Omental fat pad (tissue), 4 donors: ENCODE results near the gene EIF4B. TPM values are rescaled to one million over a fixed set of nuclear protein-coding genes. Genes with fewer than 3 reads are reported as not detected.

Experiments used
- ATAC-seq: fragments of 150-250 bp; one replicate; pipeline ENCODE4 v1.9.1; 2016; ENCODE audit warnings: mild to moderate bottlenecking, moderate library complexity; ENCODE audit not compliant: low FRiP score
- DNase-seq: peaks from one replicate; pipeline ENCODE4 v3.0.0-alpha.2; 2019; ENCODE audit warnings: low spot score
- total RNA-seq, 4 donors: library from RNA; depleted of rRNA; stranded (reverse); fragments of >200 nt; gene quantifications; one replicate each; pipeline ENCODE4 v1.1.0, GENCODE V29; 2016
- TF ChIP-seq, protein P1 (sequence below), 3 donors: fragments of 450-650 bp; IDR thresholded peaks; one replicate each; pipeline ENCODE4 v1.5.1; 2016 to 2017; ENCODE audit warnings: antibody characterized with exemption in 3 of 3, mild to moderate bottlenecking in 3 of 3, moderate library complexity in 2 of 3

The EIF4B gene
- total RNA-seq, 4 donors from 2014 or later, result 449 to 633 (median 553) TPM

DNA sequence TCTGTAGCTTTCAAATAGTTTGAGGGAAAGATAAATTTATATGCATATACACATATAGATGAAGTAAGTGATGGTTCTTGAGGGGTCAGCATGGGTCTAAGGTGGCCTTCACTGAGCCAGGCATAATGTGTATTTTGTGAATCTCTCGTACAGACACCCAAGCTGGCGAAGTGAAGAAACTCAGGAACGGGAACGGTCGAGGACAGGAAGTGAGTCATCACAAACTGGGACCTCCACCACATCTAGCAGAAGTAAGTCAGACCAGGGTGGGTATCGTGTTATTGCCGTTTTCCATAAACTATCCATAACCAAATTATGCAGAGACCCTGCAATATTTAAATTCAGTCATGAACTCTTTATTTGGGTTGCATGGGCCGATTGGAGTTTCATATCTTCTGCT lies 28.2 kb downstream of the EIF4B start:
- DNase-seq, result no peak
- ATAC-seq, result no peak
- TF ChIP-seq, protein P1, sequence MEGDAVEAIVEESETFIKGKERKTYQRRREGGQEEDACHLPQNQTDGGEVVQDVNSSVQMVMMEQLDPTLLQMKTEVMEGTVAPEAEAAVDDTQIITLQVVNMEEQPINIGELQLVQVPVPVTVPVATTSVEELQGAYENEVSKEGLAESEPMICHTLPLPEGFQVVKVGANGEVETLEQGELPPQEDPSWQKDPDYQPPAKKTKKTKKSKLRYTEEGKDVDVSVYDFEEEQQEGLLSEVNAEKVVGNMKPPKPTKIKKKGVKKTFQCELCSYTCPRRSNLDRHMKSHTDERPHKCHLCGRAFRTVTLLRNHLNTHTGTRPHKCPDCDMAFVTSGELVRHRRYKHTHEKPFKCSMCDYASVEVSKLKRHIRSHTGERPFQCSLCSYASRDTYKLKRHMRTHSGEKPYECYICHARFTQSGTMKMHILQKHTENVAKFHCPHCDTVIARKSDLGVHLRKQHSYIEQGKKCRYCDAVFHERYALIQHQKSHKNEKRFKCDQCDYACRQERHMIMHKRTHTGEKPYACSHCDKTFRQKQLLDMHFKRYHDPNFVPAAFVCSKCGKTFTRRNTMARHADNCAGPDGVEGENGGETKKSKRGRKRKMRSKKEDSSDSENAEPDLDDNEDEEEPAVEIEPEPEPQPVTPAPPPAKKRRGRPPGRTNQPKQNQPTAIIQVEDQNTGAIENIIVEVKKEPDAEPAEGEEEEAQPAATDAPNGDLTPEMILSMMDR (IDR thresholded peaks at IDR 0.05), result no peak

DNA sequence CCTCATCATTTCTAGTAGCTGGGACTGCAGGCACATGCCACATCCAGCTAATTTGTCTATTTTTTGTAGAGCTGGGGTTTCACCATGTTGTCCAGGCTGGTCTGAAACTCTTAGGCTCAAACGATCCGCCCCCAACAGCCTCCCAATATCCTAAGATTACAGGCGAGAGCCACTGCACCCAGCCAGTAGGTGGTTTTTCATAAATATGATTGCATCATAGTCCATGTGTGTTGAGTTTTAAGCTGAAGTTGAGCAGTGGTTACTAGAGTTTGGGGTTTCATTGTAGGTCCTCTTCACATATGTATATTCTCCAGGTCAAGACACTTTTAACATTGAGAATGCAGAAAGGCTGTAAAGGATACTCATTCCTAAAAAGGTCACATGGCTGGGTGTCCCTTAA lies 30.5 kb downstream of the EIF4B start:
- ATAC-seq (no peak), DNase-seq (no peak)
- TF ChIP-seq, protein P1 (IDR thresholded peaks at IDR 0.05), result no peak

DNA sequence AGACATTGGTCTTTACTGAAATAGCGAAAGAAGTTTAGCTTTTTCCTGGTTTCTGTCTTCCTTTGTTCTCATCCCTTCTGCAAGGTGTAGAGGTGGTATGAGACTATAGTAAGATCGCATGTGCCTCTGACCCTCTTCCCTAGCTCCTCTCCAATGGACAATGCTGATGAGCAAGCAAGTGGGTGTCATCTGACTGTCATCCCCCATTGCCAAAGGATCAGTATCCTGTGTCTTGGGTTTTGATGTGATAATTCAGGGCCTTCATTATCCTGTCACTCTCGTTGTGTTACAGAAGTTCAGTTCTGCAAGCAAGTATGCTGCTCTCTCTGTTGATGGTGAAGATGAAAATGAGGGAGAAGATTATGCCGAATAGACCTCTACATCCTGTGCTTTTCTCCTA lies 33.6 kb downstream of the EIF4B start:
- DNase-seq (no peak), ATAC-seq (no peak)
- TF ChIP-seq, protein P1 (IDR thresholded peaks at IDR 0.05), result no peak

DNA sequence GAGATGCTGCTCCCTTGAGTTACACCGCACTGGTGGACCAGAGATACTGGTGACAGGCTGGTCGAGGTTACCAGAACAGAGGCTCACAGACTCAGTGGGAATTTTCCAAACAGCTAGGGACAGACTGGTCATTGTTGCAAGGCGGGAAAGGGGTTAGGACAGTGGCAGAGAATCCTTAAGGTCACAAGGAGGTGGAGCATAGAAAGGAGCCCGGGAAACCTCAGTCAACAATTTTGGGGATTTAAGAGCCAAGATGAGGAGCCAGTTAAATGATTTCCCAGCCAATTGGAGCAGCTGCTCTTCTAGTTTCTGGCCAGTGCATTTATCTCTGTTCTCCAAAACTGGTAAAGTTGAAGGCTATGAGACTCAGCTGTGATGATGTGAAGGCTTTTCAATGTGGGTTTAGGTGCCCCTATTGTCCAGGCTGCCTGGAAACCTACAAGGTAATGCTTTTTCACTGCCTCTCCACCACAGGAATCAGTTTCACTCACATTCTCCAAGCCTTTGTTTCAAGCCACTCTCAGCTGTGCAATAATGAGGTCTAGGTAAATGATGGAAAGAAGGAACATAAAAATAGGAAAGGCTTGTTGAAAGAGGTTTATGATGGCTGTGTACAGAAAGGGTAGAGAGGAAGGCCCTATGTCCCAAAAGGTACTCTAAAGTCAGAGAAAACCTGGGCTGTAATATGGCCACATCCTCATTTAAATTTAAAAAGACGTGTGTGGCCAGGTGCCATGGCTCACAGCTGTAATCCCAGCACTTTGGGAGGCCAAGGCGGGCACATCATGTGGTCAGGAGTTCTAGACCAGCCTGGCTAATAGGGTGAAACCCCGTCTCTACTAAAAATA lies 36.6 kb downstream of the EIF4B start:
- ATAC-seq, result no peak
- TF ChIP-seq, protein P1 (IDR thresholded peaks at IDR 0.05), result no peak
- no peak for DNase-seq

DNA sequence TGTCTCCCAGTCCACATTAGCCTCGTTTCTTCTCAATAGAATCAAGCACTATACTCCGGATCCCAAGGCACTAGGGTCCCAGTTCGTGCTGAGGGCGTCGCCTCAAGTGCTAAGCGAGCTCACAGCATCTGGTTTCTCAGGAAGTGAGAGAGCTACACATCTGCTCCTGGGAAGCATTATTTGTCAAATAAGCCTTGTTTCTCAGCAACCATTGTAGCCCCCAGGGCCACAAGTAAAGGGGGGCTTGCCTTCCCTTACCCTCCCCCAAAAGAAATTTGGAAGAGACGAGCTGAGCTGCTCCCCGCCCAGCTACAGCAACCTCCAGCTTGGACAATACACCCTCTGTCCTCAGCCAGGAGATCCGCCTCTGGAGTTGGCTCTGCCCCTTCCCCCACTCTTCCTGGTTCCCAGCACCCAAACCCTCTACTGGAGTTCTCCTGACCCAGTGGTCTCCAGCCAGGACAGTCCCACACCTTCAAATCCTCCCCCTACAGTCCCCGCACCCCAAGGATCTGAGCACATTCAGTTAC lies 37.9 kb downstream of the EIF4B start:
- ATAC-seq, result no peak

DNA sequence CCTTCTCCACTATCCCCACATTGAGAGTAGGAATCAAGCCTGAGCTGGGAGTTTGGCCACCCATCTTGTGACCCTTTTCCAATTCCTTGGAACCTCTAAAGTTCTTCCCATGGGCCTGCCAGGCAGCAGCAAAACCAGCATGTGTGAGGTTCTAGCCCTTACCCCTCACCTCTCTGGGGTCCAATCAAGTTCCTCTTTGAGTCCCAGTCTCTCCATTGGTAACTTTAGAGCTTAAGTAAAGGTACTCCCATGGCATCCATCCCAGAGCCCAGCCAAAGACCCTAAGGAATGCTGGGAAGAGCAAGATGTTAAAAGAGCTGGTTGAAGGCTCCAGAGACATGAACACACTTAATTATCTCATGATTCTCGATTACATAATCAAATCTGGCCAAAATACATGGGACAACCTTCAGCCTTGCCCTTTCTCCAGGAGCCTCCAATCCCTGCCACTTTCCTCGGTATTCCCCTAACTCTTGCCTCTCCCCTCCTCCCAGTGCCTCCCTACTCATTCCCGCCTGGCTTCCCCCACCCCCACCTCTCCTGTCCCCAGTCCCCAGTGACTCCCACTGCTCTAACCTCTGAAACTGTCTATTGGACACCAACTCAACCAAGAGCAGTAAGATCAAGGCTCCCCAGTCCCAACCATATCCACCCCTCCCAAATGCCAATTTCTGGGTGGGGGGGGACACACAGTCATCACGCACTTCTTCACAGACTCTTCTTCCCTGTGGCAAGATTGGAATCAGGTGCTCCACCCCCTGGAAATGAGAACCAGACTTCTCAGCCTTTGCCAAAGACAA lies 38.8 kb downstream of the EIF4B start:
- TF ChIP-seq, protein P1 (IDR thresholded peaks at IDR 0.05), result no peak
- DNase-seq (no peak), ATAC-seq (no peak)

More for the DNA sequence above, 37.9 kb downstream of the EIF4B start:
- no peak for DNase-seq
- TF ChIP-seq, protein P1 (IDR thresholded peaks at IDR 0.05), result no peak
